CD4-positive, alpha-beta T cell treated with Interleukin-15 for 4 hours (primary cell): ENCODE results near the gene SLC24A3.
A peak's percentile ranks its signal among the peaks of the same experiment; 100 is the strongest.

Experiments
- DNase-seq: peaks from one replicate; pipeline ENCODE4 v3.0.0-alpha.2; 2020; ENCODE audit warnings: low spot score

The SLC24A3 gene

GRCh38 chr20:19212469-19212815 lies at the start of gene SLC24A3:
TSS of gene SLC24A3 (plus strand) at chr20:19212642.
- DNase-seq = no peak

GRCh38 chr20:19170148-19170547 lies 42.3 kb upstream of the SLC24A3 start:
- DNase-seq = no peak

GRCh38 chr20:19172637-19173036 lies 39.8 kb upstream of the SLC24A3 start:
- DNase-seq = no peak

GRCh38 chr20:19176470-19177052 lies 35.9 kb upstream of the SLC24A3 start:
- DNase-seq = no peak

DNA sequence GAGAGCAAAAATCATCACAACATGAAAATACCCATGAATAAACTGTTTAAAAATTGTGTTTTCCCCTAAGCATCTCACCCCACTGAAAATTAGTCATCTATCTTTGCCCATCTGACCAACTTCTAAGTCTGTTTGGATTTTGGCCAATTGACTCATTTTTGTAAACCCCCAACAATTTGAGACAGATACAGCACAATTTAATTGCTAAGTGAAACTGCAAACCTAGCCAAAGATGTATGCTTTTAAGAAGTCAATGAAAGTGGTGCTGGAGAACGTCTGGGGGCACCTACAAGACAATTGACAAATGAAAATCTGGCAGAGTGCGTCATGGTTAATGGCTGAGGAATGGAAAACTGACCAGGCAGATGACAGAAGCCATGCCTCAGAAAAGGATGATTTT lies 30.9 kb upstream of the SLC24A3 start:
- no peak for DNase-seq

- DNase-seq = no peak
These were observed 27.4 kb upstream of the SLC24A3 start for GRCh38 chr20:19185083-19185482.

DNA sequence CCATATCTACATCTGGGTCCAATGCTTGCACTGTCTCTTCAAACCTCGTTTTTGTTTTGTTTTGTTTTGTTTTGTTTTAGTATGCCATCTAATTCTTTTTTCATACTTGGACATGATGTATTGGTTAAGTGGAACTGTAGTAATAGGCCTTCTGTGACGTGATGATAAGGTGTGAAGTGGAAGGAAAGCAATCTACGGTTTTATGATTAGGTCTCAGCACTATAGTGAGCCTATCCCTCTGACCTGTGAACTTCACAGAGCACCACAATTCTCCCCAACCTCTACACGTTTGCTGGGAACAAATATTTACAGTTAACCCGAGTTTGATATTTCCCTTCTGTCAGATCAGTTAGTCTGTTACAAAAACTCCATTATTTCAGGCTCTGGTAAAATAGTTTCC lies 19.1 kb upstream of the SLC24A3 start:
- DNase-seq = no peak

- DNase-seq = peak; percentile 42
These were observed 6.5 kb upstream of the SLC24A3 start for GRCh38 chr20:19205981-19206396.

DNA sequence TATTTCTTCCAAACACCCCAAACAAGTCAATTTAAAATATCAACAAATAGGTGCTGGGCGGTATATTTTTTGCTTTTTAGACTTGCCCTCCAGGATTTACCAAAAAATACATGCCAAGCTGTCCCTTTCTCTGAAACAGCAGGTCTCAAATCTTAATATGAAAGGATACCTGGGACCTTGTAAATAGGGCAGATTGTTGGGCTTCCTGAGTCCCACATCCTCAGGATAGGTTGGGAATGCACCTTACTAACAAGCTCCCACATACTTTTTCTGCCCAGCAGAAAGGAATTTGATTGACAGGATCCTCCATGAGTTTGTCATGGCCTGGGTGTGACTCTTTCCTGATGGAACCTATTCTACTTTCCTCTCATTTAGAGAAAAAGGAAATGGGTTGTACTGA lies 4.9 kb upstream of the SLC24A3 start:
- no peak for DNase-seq

GRCh38 chr20:19210391-19211155 lies 1.9 kb upstream of the SLC24A3 start:
- DNase-seq = no peak

DNA sequence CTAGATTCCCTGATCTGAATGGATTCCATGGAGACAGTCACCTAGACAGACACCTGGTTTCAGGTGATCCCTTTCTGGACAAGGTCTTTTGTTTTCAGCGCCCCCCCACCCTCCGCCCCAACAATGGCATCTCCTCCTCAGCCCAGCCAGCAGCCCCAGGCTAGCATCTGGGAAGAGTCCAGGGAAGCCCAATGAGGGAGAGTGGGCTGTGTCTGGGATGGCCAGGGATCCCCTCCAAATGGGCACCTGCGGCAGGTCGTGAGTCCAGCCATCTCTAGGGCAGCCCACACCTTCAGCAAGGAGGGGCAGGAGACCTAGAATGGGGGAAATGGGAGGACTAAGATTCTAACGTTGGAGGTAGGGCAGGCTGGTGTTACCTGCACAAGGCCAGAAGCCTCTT lies 1.2 kb upstream of the SLC24A3 start:
- DNase-seq = no peak

DNA sequence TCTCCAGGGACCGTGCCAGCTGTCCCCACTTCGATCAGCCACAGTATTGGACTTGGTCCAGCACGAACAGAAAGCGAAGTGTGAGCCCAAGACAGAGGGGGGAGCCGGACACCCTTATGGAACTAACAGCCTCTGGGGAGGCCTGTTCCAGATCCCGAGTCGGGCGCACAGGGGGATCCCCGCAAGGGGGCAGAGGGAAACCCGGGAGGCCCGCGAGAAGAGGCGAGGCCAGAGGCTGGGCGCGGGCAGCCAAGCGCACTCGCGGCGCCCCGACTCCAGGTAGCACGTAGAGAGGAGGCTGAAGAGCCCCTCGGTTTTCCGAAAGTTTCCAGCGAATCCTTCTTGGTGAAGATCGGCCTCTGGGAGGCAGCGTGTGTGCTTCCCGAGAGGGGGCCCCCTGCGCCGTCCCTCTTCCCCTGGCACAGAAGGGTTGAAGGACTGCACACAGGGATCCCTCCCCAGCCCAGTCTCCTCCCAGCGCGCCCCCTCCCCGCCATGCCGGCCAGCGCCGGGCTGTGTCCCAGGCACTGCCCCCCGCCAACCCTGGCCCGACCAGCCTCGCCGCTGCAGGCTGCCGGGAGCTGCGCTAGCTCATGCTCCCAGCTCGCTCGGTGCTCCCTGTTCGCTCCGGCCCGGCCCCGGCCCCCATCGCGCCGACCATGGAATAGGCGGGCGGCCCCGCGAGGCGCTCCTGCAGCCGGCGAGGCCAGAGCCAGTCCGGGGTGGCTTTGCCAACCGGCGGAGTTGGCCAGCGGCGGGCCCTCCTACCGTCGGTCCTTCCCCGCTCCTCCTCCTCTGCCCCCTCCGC lies 577 bp upstream of the SLC24A3 start:
- DNase-seq = no peak

GRCh38 chr20:19212821-19213502 lies 520 bp downstream of the SLC24A3 start:
- DNase-seq = no peak

- DNase-seq = no peak
These were observed 1.6 kb downstream of the SLC24A3 start for GRCh38 chr20:19213946-19214490.

DNA sequence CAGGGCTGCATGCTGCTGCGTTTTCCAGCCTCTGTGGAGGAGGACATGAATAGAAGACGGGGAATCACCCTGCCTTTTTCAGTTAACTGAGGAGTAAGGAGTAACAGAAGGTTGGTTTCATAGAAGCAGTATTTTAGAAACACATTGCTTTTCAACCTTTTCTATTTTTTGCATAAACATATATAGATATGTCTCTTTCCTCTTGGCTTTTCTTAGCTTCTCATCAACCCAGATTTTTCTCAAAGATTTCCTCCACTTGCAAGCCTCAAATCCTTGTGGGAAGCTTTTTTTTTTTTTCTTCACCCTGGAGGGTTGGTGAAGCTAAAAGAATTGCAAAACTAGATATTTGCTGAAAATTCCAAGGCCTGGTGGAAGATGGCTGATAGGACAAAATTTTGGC lies 6.0 kb downstream of the SLC24A3 start:
- no peak for DNase-seq

DNA sequence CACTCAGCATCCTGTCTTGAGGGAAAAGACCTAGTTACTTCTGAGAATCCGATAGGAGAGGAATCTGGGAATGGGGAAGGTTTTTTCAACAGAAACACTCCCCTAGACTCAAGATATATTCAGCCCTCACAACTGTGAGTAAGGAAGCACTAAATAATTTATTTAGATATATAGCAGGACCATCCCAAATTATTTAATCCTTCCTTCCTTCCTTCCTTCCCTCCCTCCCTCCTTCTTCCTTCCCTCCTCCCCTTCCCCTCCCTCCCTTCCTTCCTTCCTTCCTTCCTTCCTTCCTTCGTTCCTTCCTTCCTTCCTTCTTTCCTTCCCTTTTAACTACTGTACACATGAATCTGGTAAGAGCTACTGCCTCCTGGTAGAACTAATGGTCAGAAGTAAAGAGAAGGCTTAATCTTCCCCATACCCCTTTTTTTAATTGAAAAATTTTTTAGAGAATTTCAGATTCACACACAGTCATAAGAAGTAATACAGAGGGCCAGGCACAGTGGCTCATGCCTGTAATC lies 10.1 kb downstream of the SLC24A3 start:
- DNase-seq = no peak

DNA sequence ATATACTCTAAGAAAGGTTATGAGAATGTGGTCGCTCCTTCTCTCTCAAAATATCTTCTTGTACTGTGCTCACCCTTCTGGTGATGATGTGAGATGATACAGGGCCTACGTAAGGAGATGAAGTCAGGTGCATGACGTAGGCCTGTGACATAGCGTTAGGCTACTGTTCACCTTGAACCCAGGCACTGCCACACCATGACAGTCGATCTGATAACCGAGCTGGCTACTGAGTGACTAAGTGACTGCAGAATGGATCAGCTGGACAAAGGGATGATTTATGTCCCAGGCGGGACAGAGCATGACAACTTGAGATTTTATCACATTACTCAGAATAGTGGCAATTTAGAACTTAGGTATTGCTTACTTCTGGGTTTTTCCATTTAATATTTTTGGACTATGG lies 11.2 kb downstream of the SLC24A3 start:
- DNase-seq = no peak

DNA sequence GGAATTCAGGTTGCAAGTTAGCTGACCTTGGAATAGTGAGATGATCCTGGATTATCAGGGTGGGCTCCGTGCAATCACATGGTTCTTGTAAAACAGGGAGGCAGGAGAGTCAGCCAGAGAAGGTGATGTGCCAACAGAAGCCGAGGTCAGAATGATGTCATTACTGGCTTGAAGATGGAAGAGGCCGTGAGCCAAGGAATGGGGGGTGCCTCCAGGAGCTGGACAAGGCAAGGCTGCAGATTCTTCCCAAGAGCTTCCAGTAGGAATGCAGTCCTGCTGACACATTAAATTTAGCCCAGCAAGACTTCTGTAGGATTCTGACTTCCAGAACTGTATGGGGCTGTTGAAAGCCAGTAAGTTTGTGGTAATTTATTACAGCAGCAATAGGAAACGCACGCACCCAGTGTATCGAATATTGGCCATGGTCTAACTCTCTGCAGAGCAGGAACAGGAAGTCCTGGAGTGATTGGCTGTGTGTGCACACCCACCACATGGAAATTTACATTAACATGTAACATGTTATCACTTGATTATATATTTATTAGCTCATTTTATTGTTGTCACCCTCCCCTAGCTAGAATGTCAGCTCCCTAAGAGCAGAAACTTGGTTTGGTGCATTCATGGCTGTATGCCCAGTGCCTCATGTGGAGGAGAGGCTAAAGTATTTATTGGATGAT lies 19.1 kb downstream of the SLC24A3 start:
- no peak for DNase-seq

GRCh38 chr20:19232997-19233794 lies 20.8 kb downstream of the SLC24A3 start:
- no peak for DNase-seq

- no peak for DNase-seq
These were observed 24.1 kb downstream of the SLC24A3 start for GRCh38 chr20:19236371-19237055.
